ENCODE measurements around the gene KNOP1.
"Not testable (repeated sequence)": the region's sequence is repeated elsewhere in the genome, so short reads cannot be mapped to it uniquely, and the experiment has no call there.

DNA sequence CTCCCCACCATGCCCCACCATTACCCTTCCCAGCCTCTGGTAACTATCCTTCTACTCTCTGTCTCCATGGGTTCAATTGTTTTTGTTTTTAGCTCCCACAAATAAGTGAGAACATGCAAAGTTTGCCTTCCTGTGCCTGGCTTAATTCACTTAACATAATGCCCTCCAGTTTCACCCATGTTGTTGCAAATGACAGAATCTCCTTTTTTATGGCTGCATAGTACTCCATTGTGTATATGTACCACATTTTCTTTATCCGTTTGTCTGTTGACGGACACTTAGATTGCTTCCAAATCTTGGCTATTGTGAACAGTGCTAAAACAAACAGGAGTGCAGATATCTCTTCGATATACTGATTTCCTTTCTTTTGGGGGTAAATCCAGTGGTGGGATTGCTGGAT is 52.7 kb downstream of the KNOP1 start:
- TF ChIP-seq EZH2 (IDR thresholded peaks at IDR 0.05; ENCODE audit: borderline replicate concordance, low read depth, low read length, severe bottlenecking); POLR2A (IDR thresholded peaks at IDR 0.05; ENCODE audit: low read depth, low read length); POLR2AphosphoS5 (IDR thresholded peaks at IDR 0.05; ENCODE audit: insufficient read depth, low read depth, low read length): not testable (repeated sequence)
- TF ChIP-seq, protein P1, sequence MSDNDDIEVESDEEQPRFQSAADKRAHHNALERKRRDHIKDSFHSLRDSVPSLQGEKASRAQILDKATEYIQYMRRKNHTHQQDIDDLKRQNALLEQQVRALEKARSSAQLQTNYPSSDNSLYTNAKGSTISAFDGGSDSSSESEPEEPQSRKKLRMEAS (IDR thresholded peaks at IDR 0.05; ENCODE audit: insufficient read depth, insufficient read length) = not testable (repeated sequence)
- TF ChIP-seq, protein P2, sequence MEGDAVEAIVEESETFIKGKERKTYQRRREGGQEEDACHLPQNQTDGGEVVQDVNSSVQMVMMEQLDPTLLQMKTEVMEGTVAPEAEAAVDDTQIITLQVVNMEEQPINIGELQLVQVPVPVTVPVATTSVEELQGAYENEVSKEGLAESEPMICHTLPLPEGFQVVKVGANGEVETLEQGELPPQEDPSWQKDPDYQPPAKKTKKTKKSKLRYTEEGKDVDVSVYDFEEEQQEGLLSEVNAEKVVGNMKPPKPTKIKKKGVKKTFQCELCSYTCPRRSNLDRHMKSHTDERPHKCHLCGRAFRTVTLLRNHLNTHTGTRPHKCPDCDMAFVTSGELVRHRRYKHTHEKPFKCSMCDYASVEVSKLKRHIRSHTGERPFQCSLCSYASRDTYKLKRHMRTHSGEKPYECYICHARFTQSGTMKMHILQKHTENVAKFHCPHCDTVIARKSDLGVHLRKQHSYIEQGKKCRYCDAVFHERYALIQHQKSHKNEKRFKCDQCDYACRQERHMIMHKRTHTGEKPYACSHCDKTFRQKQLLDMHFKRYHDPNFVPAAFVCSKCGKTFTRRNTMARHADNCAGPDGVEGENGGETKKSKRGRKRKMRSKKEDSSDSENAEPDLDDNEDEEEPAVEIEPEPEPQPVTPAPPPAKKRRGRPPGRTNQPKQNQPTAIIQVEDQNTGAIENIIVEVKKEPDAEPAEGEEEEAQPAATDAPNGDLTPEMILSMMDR (IDR thresholded peaks at IDR 0.05; ENCODE audit: extremely low read depth in 1 of 2, insufficient read depth in 1 of 2, low read depth in 1 of 2, low read length in 2 of 2) = not testable (repeated sequence)

All from endothelial cell of umbilical vein (primary cell).